Stimulated activated CD4-positive, alpha-beta T cell treated with anti-CD3 and anti-CD28 coated beads, TNF-alpha, amount 100 ng/mL, for 1 hour (primary cell): ENCODE measurements around the gene IL22RA2.

ENCODE experiments used
- DNase-seq, 3 donors: peaks; one replicate each; pipeline ENCODE4 v3.0.0-alpha.2; 2020; ENCODE audit warnings: low read depth in 3 of 3, low spot score in 1 of 3

IL22RA2 gene

GRCh38 chr6:137097526-137097925 lies 75.9 kb downstream of the IL22RA2 start:
- DNase-seq = no peak

- DNase-seq = no peak
Observed at GRCh38 chr6:137097057-137097456, 76.4 kb downstream of the IL22RA2 start.

- no peak for DNase-seq
Observed at GRCh38 chr6:137095651-137096238, 77.7 kb downstream of the IL22RA2 start.

- DNase-seq = no peak
Observed at GRCh38 chr6:137095093-137095492, 78.4 kb downstream of the IL22RA2 start.

GRCh38 chr6:137094411-137095008 lies 78.9 kb downstream of the IL22RA2 start:
- DNase-seq = peak in 2 of 3 donors; percentile 7
